Mucosa of descending colon (tissue), 3 donors: ENCODE data around the gene FANCM. TPM values are rescaled to one million over a fixed set of nuclear protein-coding genes. Genes with fewer than 3 reads are reported as not detected.

Source experiments
- ATAC-seq: fragments of 200-7000 bp; cut with Tn5 transposase; one replicate; pipeline ENCODE4 v1.9.1; 2020; ENCODE audit warnings: mild to moderate bottlenecking, moderate library complexity
- DNase-seq, 3 donors: peaks; one replicate each; pipeline ENCODE4 v3.0.0-alpha.2; 2020
- H3K36me3 ChIP-seq: fragments of 200-600 bp; one replicate; pipeline ENCODE4 v1.8.0; 2021; ENCODE audit warnings: low read depth, mild to moderate bottlenecking
- H3K4me1 ChIP-seq: fragments of 200-600 bp; one replicate; pipeline ENCODE4 v1.8.0; 2021; ENCODE audit warnings: low read depth, mild to moderate bottlenecking
- H3K4me3 ChIP-seq: fragments of 200-600 bp; one replicate; pipeline ENCODE4 v1.8.0; 2021; ENCODE audit warnings: mild to moderate bottlenecking
- H3K9me3 ChIP-seq: fragments of 200-600 bp; one replicate; pipeline ENCODE4 v1.8.0; 2021; ENCODE audit warnings: mild to moderate bottlenecking
- CTCF ChIP-seq: fragments of 200-600 bp; IDR thresholded peaks from one replicate; pipeline ENCODE4 v1.8.0; 2022; ENCODE audit warnings: antibody characterized with exemption, mild to moderate bottlenecking
- intact Hi-C, 2 donors: fragments of 100-400 bp; cut with DNase I in 1 of 2; cut with micrococcal nuclease in 1 of 2; formaldehyde crosslinking; loops; one replicate each; pipeline versions ENCODE4 v1.11.0 to v1.11.1; 2022; cut with DNase I, micrococcal nuclease
- total RNA-seq, 3 donors: library from RNA; stranded (reverse); fragmentation: NEBNext Ultra II Directional in 2 of 3; extraction: Animal tissue kit (Norgen Biotek cat#: 25700) in 2 of 3; gene quantifications; one replicate each; pipeline versions ENCODE4 v1.2.1 to v1.2.4, GENCODE V29; 2021 to 2023
- donor health status: DM: no; HTN: no; CAD: no; lungs with moderate emphysema.
- donor health status: DM: no; HTN: no; CAD: no.
- donor health status: DM: no; HTN: yes; CAD: no.

FANCM gene
- total RNA-seq, 3 donors from 2014 or later = 3.2 to 5.7 (median 3.6) TPM

- peak; percentile 49 for ATAC-seq
- intact Hi-C loops = no loop called here
Measured at GRCh38 chr14:45222485-45223262, 86.9 kb downstream of the FANCM start.

GRCh38 chr14:45227566-45227965 is 91.8 kb downstream of the FANCM start:
- H3K4me3 ChIP-seq = no peak overlapping the region
- H3K9me3 ChIP-seq = no peaks in the 10 kb centered on the region
- TF ChIP-seq CTCF = no peak
- ATAC-seq = no peak
- H3K4me1 ChIP-seq = no peaks in the 10 kb centered on the region
- no peaks in the 10 kb centered on the region for H3K36me3 ChIP-seq
- intact Hi-C loops = no loop called here
- DNase-seq = no peak

More at GRCh38 chr14:45222485-45223262, 86.9 kb downstream of the FANCM start:
- DNase-seq = no peak
- Histone ChIP-seq H3K9me3 (no peaks in the 10 kb centered on the region), H3K4me3 (no peak overlapping the region), H3K4me1 (no peaks in the 10 kb centered on the region), H3K36me3 (no peaks in the 10 kb centered on the region)
- TF ChIP-seq CTCF = no peak

- no peak for ATAC-seq
- H3K36me3 ChIP-seq = no peaks in the 10 kb centered on the region
- TF ChIP-seq CTCF = no peak
Measured at GRCh38 chr14:45238988-45239387, 103.3 kb downstream of the FANCM start.

GRCh38 chr14:45242706-45243105 is 107.0 kb downstream of the FANCM start:
- Histone ChIP-seq H3K4me3 (no peak overlapping the region), H3K4me1 (no peaks in the 10 kb centered on the region), H3K9me3 (no peaks in the 10 kb centered on the region), H3K36me3 (no peaks in the 10 kb centered on the region)
- ATAC-seq = no peak
- TF ChIP-seq CTCF = no peak
- intact Hi-C loops = no loop called here
- no peak for DNase-seq

More at GRCh38 chr14:45238988-45239387, 103.3 kb downstream of the FANCM start:
- no peak for DNase-seq
- H3K4me3 ChIP-seq = no peak overlapping the region
- no peaks in the 10 kb centered on the region for H3K4me1 ChIP-seq
- intact Hi-C loops = no loop called here
- no peaks in the 10 kb centered on the region for H3K9me3 ChIP-seq

GRCh38 chr14:45246151-45246550 is 110.4 kb downstream of the FANCM start:
- ATAC-seq (no peak), DNase-seq (no peak)
- intact Hi-C loops = no loop called here
- H3K4me1 ChIP-seq = no peaks in the 10 kb centered on the region
- H3K4me3 ChIP-seq = no peak overlapping the region
- H3K36me3 ChIP-seq = no peaks in the 10 kb centered on the region
- TF ChIP-seq CTCF = no peak
- no peaks in the 10 kb centered on the region for H3K9me3 ChIP-seq
